IPS DF 4.7 (cell line): Measurements from ENCODE around the gene IGLL5.
"Not testable (repeated sequence)": the region's sequence is repeated elsewhere in the genome, so short reads cannot be mapped to it uniquely, and the experiment has no call there.

Experiments used
- DNase-seq: peaks from one replicate; pipeline ENCODE4 v3.0.0-alpha.2; 2013; ENCODE audit warnings: low spot score; ENCODE audit errors: extremely low read depth

IGLL5 gene

DNA sequence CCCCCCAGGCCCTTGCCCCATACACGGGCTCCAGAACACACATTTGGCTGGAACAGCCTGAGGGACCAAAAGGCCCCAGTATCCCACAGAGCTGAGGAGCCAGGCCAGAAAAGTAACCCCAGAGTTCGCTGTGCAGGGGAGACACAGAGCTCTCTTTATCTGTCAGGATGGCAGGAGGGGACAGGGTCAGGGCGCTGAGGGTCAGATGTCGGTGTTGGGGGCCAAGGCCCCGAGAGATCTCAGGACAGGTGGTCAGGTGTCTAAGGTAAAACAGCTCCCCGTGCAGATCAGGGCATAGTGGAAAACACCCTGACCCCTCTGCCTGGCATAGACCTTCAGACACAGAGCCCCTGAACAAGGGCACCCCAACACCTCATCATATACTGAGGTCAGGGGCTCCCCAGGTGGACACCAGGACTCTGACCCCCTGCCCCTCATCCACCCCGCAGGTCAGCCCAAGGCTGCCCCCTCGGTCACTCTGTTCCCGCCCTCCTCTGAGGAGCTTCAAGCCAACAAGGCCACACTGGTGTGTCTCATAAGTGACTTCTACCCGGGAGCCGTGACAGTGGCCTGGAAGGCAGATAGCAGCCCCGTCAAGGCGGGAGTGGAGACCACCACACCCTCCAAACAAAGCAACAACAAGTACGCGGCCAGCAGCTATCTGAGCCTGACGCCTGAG lies 13.1 kb downstream of the IGLL5 start:
- DNase-seq = not testable (repeated sequence)

DNA sequence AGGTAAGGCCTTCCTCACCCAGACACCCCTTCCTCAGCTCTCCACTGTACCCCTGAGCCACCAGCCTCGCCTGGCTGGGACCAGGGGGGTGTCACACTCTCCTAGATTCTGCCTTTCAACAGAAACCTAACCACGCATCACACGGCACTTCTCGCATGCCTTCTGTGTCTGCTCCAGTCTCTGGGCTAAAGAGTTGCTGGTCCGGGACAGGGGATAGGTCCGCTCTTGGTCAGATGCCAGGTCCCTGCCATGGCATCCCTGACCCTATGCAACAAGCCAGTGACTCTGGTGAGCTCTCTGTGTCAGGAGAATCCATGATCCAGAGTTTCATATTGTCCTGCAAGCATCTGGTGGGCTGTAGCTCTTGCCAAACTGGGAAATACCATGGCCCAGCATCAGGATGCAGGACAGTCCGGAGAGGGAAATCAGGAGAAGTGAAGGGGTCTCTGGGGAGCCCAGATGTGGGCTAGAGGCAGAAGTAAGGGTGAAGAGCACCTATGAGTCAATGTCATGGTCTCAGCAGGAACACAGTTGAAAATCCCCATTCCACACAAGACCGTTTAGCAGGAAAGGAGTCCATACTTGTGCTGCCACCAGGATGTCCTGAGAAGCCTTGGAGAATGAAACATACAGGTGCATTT lies 14.1 kb downstream of the IGLL5 start:
- DNase-seq = no peak

DNA sequence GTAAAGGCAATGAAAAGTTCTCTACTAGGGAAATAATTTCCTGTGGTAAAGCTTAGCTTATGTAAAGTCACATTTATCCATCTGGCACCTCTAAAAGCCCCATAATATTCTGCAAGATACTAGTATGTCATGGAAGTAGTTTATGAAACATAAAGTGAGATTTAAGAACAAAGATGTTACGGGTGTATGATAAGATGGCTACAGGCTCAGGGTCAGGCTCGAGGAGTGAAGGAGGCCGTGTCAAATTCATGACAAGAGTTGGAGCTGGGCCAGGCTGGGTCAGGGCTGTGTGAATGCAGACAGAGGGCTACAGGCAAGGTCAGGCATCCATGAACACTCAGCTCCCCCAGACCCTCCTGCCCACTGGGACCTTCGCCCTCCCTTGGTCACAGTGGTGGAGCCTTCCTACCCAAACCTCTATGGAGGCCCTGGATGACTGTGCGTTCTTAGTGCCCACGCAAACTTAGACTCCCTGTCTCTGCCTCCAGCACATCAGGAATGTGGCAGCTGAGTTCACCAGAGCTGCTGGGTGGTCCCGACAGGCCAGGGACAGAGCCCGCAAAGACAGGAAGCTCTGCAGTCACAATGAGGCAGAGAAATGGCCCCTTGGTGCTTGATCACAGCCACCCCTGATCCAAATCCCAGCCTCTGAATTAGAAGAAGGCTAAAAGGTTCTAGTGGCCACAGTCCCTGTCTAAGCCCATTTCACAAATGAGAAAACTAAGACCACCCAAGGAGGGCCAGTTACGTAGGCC lies 14.8 kb downstream of the IGLL5 start:
- no peak for DNase-seq

DNA sequence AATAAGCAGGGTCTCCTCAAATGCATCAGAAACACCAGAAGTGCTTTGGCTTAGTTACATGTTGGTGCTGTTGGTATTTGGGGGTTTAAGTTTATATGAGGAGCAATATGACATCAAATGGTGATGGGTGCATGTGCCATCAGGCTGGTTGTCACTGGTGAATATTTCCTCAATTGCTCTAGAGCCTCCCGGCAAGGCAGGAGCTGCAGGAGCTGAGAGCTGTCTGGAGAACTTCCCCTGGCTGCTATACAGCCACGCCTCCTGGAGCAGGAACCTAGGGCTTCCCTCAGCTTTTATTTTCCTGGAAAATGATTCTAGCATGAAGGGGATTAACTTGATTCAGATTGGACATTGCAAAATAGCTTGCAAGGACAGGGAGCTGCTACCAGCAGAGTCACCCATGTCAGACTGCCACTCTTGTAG lies 15.8 kb downstream of the IGLL5 start:
- DNase-seq = no peak

DNA sequence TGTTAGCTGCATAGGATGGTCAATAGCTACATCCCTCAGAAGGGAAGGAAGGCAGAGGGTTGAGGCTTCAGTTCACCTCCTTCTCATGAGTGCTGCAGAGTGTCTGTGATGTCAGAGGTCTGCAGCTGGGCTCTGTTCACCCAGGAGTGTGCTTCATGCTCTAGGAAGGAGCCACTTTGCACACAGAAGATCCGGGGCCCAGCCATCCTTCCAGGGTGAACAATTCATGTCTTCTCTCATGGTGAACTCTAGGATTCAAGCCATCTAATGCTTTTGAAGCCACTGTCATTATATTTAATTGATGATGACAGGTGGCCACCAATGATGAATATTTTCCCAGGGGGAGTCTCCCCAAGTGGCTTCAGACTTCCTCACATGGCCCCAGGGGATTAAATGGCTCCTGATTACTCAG lies 16.2 kb downstream of the IGLL5 start:
- DNase-seq = not testable (repeated sequence)

DNA sequence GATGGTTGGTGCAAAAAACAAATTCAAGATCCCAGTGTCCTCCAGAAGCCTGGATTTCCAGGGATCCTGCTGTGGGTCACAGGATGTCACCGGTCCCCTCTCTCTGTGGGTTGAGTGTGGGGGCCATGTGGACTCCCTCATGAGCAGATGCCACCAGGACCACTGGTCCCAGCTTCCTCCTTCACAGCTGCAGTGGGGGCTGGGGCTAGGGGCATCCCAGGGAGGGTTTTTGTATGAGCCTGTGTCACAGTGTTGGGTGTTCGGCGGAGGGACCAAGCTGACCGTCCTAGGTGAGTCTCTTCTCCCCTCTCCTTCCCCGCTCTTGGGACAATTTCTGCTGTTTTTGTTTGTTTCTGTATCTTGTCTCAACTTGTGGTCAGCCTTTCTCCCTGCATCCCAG lies 17.1 kb downstream of the IGLL5 start:
- DNase-seq = not testable (repeated sequence)

DNA sequence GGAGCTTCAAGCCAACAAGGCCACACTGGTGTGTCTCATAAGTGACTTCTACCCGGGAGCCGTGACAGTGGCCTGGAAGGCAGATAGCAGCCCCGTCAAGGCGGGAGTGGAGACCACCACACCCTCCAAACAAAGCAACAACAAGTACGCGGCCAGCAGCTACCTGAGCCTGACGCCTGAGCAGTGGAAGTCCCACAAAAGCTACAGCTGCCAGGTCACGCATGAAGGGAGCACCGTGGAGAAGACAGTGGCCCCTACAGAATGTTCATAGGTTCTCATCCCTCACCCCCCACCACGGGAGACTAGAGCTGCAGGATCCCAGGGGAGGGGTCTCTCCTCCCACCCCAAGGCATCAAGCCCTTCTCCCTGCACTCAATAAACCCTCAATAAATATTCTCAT lies 18.8 kb downstream of the IGLL5 start:
- not testable (repeated sequence) for DNase-seq

DNA sequence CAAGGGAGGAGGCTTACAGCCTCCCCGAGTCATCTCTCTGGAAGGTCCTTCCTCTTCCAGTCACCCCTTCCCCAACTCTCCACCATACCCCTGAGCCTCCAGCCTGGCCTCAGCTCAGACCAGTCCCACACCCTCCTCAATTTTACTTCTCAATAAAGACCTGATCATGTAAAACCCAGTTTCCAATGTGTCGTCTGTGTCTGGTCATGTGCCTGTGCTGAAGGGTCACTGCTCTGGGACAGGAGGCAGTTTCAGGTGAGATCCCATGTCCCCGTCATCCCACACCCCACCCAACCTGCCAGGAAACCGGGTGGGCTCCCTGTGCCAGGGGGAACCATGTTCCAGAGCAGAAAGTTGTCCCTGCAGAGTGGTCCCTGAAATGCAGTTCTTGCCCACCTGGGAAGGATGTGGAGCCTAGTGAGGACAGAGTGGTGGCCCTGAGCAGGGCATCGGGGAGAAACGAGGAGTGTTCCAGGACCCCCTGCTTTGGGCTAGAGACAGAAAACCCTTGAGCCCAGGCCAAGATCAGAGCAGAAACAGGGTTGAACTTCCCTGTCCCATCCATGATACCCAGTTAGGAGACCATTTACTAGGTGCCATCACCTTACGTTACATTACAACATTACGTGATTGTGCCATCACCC lies 19.4 kb downstream of the IGLL5 start:
- no peak for DNase-seq

DNA sequence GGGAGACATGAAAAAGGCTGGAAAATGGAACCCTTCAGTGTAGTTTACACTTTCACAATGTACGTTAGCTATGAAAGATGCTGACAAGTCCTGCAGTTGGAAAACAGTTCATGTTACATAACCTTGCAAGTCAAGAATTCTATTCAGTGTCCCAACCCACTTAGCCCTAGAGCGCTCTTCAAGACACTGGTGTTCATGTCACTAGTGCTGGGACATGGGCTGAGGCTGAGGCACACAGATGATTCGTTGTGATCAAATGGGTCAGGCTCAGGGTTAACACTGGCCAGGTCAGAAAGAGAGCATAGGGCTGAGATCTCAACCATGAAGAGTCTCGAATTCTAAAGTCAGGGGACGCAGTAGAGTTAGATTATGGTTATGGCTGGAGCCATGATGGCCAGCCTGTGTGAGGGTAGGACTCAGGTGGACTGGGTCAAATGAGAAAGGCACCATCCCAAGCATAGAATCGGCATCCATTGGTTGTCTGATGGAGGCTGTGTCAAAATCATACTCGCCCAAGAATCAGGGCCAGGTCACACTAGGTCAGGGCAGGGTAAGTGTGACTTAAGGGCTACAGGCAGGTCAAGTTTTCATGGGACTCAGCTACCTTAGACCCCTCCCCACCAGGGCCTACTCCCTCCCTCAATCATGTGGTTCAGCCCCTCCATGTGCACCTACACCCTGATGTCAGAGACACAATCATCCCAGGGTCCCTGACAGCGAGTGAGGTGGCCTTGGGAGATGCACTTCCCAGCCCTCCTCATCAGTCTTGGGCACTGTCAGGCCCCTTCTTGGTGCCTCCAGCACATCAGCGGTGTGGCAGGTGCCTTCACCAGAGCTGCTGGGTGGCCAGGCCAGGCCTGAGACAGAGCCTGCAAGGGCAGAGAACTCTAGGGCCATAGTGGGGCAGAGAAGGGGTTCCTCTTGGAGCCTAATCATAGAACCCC lies 20.2 kb downstream of the IGLL5 start:
- DNase-seq = no peak

DNA sequence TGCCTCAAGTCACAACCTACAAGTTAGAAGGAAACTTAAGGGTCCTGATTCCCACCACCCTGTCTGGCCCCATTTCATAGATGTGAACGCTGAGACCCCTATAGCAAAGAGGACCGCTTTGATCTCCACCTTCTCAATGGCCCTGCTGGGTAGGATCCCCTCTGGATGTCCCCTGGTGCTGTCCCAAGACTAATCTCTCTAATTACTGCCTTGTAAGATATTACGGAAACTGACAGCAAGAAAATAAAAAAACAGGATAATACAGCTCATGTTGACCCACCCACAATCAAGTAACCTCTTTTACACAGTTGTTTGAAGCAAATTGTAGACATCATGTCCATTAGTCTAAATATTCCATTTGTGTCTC lies 20.9 kb downstream of the IGLL5 start:
- no peak for DNase-seq

DNA sequence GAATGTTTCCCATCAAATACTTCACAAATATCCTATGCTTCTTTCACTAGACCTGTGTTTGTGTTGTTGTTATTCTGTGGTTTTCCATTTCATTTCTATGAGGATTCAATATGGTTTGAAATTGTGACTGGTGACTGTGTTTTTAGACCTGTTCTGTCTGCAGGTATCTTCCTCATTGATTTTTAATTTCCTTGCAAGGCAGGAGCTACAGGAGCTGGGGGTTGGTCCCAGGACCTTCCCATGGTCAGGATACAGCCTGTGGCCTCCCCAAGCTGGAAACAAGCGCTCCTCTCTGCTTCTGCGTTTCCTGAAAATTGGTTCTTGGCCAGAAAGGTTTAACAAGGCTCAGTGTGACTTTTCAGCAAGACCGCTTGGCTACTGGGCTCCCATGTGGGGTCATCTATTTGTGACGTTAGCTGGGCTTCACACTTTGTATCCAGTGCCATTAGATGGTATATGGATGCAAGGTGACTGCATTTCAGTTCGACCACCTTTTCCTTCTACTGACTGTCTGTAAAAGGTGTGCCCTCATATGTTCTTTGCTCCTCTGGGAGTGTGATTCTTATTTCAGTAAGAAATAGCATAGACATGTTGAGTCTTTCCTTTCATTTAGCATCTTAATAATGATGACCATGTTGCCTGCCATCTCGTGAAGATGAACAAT lies 21.5 kb downstream of the IGLL5 start:
- no peak for DNase-seq

DNA sequence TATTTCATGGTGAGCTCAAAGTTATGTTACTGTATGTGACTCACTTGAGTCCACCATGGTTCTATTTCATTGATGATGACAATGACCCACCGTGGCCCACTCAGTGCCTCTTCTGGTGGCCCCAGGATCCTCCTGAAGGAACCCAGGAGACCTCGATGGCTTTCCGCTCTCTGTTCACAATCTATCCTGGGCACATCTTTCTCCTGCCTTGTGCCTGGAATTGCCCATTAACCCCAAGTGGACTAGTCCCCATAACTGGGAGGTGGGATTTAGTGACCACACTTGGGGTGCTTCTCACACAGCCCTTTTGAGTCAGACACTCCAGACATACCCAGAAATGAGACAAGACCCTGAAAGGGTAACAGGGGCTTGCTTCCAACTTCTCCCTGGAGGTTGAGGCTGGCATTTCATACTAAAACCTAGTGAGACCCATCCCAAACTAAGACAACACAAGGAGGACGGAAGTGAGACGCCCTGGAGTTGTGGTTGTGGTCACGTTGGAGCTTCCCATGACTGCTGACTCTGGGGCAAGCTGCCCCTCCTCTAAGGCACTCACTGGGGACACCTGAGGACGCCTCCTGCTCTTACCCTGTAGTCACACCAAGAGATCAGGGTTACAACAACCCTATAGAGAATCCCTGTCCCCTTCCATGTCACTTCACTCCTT lies 22.1 kb downstream of the IGLL5 start:
- no peak for DNase-seq

DNA sequence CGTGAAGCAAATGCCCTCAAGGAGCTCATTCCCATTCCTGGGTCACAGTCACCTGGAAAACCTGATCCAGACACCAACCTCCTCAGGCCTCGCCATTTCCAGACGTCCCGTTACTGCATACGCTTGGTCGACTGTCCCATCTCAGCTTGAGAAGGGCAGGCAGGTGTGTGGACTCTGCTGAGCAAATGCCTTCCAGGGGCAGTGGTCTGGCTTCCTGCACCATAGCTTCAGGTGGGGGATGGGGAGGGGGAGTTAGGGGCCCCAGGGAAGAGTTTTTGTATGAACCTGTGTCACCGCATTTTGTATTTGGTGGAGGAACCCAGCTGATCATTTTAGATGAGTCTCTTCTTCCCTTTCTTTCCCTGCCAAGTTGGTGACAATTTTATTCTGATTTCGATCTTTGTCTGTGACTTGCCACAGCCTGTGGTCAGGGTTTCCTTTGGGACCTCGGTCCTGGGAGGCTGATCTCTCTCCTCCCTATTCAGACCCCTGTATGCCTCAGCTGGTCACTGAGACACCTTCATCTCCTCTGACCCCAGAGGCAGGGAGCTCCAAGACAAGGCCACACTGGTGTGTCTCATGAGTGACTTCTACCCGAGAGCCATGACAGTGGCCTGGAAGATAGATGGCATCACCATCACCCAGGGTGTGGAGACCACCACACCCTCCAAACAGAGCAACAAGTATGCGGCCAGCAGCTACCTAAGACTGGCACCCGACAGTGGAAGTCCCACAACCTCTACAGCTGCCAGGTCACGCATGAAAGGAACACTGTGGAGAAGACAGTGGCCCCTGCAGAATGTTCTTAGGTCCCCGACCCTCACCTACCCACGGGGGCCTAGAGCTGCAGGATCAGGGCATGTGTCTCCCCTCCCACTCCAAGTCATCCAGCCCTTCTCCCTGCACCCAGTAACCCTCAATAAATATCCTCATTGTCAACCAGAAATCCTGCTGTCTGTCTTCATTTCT lies 22.9 kb downstream of the IGLL5 start:
- DNase-seq = no peak

DNA sequence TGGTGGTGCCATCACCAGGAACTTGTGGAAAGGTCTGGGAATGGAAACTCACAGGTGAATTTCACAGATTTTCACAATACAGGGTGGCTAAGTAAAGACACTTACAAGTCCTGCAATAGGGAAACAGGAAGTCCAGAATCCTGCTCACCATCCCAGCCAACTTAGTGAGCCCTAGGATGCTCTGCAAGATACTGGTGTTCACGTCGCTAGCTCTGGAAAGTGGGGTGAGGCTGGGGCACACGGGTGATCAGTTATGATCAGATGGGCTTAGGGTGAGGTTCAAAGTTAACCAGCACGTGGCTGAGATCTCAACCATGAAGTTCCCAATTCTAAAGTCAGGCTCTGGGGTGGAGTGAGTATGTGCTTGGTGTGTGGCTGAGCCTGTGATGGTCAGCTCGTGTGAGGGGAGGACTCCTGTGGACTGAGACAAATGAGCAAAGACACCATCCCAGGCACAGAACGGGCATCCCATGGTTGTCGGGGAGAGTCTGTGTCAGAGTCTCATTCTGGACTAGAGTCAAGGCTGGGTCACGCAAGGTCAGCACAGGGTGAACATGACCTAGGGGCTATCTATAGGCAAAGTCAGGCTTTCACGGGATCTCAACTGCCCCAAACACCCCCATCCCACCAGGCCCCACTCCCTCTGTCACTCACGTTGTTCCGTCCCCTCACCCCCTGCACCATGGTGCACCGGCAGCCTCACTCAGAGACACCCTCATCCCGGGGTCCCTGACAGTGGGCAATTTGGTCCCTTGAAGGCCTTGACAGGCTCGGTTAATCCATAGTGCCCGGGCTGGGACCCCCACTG lies 23.9 kb downstream of the IGLL5 start:
- no peak for DNase-seq

DNA sequence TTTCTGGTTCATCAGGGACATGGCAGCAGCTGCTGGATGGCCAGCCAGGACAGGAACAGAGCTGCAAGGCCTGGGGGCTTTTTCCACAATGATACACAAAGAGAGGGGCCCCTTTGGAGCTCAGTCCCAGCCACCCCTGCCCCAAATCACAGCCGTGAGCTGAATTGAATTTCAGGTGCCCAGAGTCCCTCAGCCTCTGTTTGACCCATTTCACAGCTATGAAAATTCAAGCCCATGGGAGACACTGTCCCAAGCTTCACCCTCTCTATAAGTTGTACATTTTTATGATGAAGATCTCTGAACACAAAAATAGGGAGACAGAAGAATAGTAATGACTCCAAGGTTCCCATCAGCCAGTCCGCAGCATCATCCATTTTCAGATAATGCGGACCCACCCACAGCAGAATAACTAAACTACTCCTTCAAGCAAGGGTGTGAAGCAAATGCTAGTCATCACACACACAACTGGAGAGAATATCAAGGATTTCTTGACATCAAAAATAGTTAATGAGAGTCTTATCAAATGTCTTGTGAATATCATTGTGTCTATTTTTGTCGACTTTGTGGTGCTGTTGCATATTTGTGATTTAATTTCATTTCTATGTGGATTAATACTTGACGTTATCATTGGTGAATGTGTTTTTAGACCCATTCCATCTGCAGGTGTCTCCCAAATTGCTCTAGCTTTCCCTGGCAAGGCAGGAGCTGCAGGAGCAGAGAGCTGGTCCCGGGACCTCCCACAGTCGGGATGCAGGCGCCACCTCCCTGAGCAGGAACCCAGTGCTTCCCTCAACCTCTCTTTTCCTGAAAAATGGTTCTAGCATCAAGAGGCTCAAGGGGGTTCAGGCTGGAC lies 24.7 kb downstream of the IGLL5 start:
- no peak for DNase-seq

DNA sequence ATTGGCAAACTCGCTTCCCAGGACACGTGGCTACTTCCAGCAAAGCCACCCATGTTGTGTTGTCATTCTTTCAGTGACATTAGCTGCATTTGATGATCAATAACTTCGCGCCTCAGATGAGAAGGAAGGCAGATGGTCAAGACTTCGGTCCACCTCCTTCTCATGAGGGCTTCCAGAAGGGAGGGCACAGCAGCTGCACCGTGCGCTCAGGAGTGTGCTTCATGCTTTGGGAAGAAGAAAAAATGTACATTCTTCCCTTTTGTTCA lies 25.3 kb downstream of the IGLL5 start:
- no peak for DNase-seq

DNA sequence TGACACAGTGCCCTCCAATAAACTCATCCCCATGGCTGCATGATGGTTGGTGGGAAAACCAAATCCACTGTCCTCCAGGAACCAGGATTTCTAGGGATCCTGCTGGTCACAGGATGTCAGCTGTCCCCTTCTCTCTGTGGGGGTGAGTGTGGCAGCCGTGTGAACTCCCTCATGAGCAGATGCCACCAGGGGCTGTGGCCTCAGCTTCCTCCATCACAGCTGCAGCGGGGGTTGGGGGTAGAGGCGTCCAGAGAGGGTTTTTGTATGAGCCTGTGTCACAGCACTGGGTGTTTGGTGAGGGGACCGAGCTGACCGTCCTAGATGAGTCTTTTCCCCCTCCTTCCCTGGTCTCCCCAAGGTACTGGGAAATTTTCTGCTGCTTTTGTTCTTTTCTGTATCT lies 26.4 kb downstream of the IGLL5 start:
- no peak for DNase-seq
